NOMO-1 treated with dmso at 0.1 percent for 144 hours (cell line): Measurements from ENCODE around the gene ELP1.
"Not testable (repeated sequence)": the region's sequence is repeated elsewhere in the genome, so short reads cannot be mapped to it uniquely, and the experiment has no call there.

Experiments
- DNase-seq: peaks from one replicate; lab custom pipeline; 2025; ENCODE audit not compliant: unreplicated experiment; lab: John Stamatoyannopoulos, UW

ELP1 gene

DNA sequence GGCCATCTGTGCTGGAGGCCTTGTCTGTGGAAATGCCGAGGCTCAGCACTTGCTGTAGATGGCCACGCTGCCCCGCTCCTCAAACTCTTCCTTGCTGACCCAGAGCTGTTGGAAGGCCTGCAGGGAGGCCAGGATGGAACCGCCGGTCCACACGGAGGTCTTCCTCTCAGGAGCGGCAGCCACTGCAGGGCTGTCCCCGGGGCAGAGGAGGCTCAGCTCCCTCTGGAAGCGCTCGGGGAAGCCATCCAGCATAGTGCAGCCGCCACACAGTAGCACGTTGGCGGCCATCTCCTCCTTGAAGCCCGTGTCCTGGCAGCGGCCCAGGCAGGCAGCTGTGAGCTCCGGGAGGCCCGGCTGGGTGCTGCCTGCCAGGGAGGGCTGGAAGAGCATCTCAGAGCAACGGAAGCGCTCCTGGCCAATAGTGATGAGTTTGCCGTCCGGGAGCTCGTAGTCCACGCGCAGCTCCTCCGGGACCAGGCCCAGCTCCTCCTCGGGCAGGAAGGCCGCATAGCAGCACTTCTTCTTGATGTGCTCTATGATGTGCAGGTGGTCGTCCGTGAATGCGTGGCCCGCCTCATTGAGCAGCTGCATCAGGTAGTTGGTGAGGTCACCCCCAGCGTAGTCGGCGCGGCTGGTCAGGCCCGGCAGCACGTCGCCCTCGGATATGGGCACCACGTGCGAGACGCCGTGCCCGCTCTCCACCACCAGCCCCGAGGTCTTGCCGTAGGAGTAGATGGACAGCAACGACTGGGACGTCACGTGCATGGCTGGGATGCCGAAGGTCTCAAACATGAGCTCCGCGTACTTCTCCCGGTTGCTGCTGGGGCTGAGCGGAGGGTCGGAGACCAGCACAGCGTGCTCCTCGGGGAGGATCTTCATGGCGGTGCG lies 79.0 kb downstream of the ELP1 start:
- no peak for DNase-seq

- DNase-seq = no peak
These were observed 79.8 kb downstream of the ELP1 start for GRCh38 chr9:108854094-108854493.

DNA sequence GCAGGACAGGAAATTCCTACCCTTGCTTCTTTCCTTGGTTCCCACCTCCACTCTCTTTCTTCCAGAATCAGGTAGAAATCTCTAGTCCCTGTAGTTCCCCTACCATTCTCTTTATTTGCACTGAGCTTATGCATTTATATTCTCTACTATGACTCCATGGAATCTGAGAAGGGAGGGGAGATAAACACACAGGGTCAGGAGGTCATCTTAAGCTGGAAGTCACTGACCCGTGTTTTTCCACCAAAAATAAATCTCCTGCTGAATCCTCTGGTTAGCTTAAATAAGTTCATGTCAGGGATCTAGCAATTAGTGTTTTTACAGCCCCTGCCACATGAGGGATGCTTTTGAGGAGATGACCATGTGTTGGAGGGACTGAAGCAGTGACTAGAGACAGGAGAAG lies 81.8 kb downstream of the ELP1 start:
- DNase-seq = no peak

- no peak for DNase-seq
These were observed 82.8 kb downstream of the ELP1 start for GRCh38 chr9:108851138-108851537.

- DNase-seq = no peak
These were observed 83.5 kb downstream of the ELP1 start for GRCh38 chr9:108850293-108850897.

- not testable (repeated sequence) for DNase-seq
These were observed 85.6 kb downstream of the ELP1 start for GRCh38 chr9:108848296-108848695.

- peak; percentile 27 for DNase-seq
These were observed 88.0 kb downstream of the ELP1 start for GRCh38 chr9:108845947-108846346.

GRCh38 chr9:108845507-108845906 lies 88.4 kb downstream of the ELP1 start:
- no peak for DNase-seq

DNA sequence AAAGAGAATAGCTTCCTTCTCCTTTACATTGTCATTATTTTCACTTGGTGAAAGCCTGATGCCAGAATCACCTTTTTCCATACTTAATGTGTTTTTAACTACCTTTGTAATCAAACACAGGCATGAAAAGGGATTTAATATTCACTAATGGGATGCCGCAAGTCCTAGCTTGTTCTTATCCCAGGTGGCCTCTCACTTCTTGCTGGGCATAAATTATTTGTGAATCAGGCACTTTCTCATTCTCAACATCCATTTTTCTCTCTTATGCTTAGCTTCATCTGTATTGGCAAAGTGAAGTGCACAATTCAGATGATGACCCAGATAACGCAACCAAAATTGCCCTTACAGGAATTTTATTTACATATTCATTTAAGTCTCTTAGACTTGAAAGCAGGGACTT lies 89.1 kb downstream of the ELP1 start:
- DNase-seq = no peak

DNA sequence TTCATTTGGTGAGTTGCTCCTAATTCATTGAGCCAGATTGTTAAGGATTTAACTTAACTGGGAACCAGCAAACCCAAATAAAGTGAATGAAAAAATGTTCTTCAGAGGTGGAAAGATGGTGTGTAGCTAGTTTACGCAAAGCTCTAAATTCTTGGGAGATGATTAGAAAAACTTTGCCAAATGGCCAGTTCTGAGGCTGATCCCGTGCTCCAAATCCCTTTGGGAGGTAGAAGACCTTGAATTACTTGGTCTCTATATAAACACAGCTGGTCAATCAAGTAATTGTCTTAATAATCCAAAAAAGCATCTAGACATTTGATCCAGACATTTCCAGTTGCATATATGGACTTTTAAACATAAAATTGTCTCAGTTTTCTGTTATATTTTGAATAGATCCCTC lies 89.5 kb downstream of the ELP1 start:
- no peak for DNase-seq

GRCh38 chr9:108842610-108843295 lies 91.2 kb downstream of the ELP1 start:
- DNase-seq = no peak

- not testable (repeated sequence) for DNase-seq
These were observed 94.4 kb downstream of the ELP1 start for GRCh38 chr9:108839561-108839960.

- DNase-seq = no peak
These were observed 95.9 kb downstream of the ELP1 start for GRCh38 chr9:108838017-108838416.

GRCh38 chr9:108837530-108837929 lies 96.4 kb downstream of the ELP1 start:
- no peak for DNase-seq

- no peak for DNase-seq
These were observed 97.1 kb downstream of the ELP1 start for GRCh38 chr9:108836781-108837180.

DNA sequence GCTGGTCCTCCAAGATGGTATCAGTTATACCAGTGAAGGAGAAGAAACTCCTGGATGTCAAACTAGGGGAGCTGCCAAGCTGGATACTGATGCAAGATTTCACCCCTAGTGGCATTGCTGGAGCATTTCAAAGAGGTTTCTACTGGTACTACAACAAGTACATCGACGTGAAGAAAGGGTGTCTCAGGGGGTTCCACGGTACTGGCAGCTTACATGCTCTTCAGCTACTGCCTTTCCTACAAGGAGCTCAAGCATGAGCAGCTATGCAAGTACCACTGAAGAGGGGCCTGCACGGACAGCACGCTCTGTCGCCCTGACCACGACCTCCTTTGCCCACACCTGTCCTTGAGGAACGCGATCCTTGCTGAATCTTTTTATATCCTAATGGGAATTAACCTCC lies 97.6 kb downstream of the ELP1 start:
- no peak for DNase-seq

DNA sequence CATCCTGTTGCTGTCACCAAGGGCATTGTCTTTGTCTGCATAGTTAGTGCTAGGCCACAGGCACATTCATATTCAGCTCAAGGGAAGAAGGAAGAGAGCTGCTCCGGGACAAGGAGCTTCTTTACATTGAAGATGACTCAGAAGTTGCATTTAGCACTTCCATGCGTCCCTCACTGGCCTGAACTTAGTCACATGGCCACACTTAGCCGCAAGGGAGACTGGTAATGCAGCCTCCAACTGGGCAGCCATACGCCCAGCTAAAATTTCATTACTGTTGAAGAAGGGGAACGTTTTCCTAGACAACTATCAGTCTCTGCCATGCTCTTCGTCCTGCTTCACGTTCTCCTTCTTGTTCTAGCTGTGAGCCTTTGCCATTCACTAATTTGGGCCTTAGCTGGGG lies 98.1 kb downstream of the ELP1 start:
- no peak for DNase-seq

- DNase-seq = peak; percentile 49
These were observed 98.8 kb downstream of the ELP1 start for GRCh38 chr9:108834959-108835665.

- no peak for DNase-seq
These were observed 101.8 kb downstream of the ELP1 start for GRCh38 chr9:108832179-108832500.

GRCh38 chr9:108831496-108832178 lies 102.3 kb downstream of the ELP1 start:
- DNase-seq = no peak

GRCh38 chr9:108830272-108830671 lies 103.7 kb downstream of the ELP1 start:
- no peak for DNase-seq
